ENCODE data around the gene DOK3. TPM values are rescaled to one million over a fixed set of nuclear protein-coding genes. Genes with fewer than 3 reads are reported as not detected.
"Not testable (repeated sequence)": the region's sequence is repeated elsewhere in the genome, so short reads cannot be mapped to it uniquely, and the experiment has no call there.

Gene DOK3
- total RNA-seq, 1 donor from 2014 or later: 16.2 TPM

- intact Hi-C loops (cut with DNase I): no loop called here
- ATAC-seq: peak; percentile 66
- DNase-seq (ENCODE audit: low spot score): no peak
Measured at GRCh38 chr5:177537389-177538361, 28.0 kb upstream of the DOK3 start.

DNA sequence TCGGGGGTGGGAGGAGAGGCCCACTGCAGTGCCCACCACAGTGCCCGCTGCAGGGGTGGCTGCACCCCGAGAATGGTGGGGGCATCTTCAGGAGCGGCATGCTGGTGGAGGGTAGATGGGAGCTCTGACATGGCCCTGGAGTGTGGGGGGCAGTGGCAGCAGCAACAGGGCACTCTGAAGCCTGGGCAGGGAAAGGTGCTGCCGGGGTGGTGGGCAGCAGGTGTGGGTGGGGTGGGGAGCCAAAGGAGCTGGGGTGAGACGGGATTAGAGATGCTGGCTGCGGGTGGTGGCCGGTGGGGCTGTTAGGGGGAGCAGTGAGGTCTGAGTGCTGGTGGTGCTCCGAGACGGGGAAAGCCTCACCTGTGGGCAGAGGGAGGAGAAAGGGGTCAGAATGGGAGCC, 26.8 kb upstream of the DOK3 start:
- intact Hi-C loops (cut with DNase I): no loop called here
- DNase-seq (ENCODE audit: low spot score) (peak; percentile 44), ATAC-seq (no peak)

DNA sequence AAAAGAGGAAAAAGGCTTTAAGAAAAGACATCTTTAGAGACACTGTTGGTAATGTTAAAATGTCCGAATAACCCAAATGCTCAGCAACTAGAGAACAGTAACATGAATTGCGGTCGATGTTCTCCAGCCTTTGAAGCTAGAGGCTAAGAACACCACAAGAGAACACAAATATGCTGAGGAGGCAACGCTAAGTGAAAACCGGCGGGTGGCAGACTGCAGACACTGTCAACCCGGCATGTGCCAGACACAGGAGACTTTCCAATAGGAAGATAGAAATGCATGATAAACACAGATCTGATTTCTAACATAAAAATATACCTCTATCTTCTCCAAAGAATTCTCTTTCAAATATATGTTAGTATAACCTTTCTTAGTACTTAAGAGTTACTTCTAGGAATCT, 25.5 kb upstream of the DOK3 start:
- intact Hi-C loops (cut with DNase I): no loop called here
- ATAC-seq: no peak
- peak; percentile 17 for DNase-seq (ENCODE audit: low spot score)

GRCh38 chr5:177534433-177534832, 24.8 kb upstream of the DOK3 start:
- ATAC-seq; intact Hi-C loops (cut with DNase I): not testable (repeated sequence)
- peak; percentile 15 for DNase-seq (ENCODE audit: low spot score)

GRCh38 chr5:177531209-177531940, 21.7 kb upstream of the DOK3 start:
- DNase-seq (ENCODE audit: low spot score): peak; percentile 52
- intact Hi-C loops (cut with DNase I): no loop called here
- ATAC-seq: no peak

DNA sequence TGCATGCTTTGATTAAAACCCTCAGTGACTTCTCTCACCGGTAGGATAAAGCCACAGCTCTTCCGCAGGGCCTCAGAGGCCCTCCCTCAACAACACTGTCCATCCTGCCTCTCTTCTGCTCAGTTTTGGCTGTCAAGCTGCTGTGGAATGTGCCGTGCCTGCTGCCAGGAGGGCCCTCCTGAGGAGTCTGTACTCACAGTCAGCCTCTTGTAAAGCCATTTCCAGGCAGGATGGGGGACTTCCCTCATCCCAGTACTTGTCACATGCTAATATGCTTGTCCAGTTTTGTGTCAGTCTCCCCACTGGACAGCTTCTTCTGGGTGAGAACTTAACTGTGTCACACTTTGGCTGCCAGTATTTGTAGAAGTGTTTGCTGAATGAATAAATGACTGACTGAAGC, 21.0 kb upstream of the DOK3 start:
- ATAC-seq: no peak
- peak; percentile 14 for DNase-seq (ENCODE audit: low spot score)
- intact Hi-C loops (cut with DNase I): no loop called here

GRCh38 chr5:177529247-177530203, 19.9 kb upstream of the DOK3 start:
- intact Hi-C loops (cut with DNase I): no loop called here
- no peak for ATAC-seq
- DNase-seq (ENCODE audit: low spot score): peak; percentile 23

DNA sequence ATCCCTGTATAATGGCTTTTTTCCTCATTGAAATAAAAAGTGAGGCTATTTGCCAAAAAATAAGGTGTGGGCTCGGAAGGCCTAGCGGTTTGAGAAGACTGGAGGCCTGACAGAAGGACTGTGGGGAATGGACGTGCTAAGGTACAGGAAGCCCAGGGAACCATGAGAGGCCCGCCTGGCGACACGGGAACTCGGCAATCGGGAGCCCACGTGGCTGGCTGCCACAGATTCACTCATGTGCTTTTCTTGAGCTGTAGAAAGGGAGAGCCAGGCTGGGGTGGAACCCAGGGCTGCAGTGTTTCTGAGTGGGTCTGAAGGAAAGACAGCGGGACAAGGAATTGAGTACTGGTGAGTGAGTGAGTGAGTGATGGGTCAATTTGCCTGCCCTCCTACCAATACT, 19.0 kb upstream of the DOK3 start:
- ATAC-seq (no peak), DNase-seq (ENCODE audit: low spot score) (peak; percentile 22)

DNA sequence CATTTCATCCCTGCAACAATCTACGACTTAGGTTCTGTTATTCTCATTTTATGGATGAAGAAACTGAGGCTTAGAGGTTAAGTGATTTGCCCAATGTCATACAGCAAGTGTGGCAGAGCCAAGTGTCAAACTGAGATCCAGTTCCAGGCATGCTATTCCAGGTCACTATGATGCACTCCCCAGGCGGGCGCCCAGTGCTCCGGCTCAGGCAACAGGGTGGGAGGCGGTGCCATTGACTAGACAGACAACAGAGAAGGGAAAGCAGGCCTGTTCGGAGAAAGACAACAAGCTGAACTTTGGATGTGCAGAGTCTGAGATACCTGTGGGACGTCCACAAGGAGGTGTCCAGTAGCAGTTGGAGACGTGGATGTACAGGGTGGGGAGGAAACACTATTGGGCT, 18.0 kb upstream of the DOK3 start:
- ATAC-seq (no peak), DNase-seq (ENCODE audit: low spot score) (peak; percentile 22)
- intact Hi-C loops (cut with DNase I): no loop called here

More for the DNA sequence above, 19.0 kb upstream of the DOK3 start:
- intact Hi-C loops (cut with DNase I): no loop called here

- ATAC-seq (no peak), DNase-seq (ENCODE audit: low spot score) (no peak)
- intact Hi-C loops (cut with DNase I): no loop called here
Measured at GRCh38 chr5:177526791-177527190, 17.2 kb upstream of the DOK3 start.

- DNase-seq (ENCODE audit: low spot score) (no peak), ATAC-seq (no peak)
- intact Hi-C loops (cut with DNase I): no loop called here
Measured at GRCh38 chr5:177526191-177526590, 16.6 kb upstream of the DOK3 start.

DNA sequence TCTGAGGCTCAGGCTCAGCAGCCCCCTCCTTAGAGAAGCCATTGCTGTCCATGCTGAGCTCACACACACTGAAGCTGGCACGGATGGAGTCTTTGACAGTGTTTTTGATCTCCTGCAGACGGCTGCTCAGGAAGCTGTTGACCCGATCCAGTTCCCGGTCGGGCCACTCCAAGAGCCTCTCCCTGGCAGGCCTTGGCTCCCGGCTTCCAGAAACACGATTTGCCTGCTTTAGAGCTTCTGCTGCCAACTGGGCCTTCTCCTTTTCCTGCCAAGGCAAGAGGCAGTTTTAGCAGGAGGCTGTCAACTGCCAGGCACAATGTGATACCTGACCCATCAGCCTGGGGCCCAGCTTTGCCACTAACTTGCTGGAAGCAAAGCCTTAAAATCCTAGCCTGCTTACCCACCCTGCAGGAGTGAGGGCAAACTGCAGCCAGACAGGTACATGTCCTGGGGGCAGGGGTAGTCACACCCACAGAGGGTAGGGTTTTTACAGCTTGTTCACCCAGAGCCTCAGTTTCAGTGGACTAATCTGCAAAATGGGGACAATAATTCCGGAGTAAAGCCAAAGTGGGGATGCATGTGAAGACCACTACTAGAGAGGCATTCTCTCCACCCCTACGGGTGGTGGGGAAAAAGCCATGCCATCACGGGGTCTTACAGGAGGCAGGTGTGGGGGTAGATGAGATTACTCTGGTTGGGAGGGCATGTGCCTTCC, 15.5 kb upstream of the DOK3 start:
- DNase-seq (ENCODE audit: low spot score) (no peak), ATAC-seq (no peak)
- intact Hi-C loops (cut with DNase I): no loop called here

GRCh38 chr5:177524539-177524900, 14.9 kb upstream of the DOK3 start:
- ATAC-seq (peak; percentile 7), DNase-seq (ENCODE audit: low spot score) (no peak)
- intact Hi-C loops (cut with DNase I): no loop called here

DNA sequence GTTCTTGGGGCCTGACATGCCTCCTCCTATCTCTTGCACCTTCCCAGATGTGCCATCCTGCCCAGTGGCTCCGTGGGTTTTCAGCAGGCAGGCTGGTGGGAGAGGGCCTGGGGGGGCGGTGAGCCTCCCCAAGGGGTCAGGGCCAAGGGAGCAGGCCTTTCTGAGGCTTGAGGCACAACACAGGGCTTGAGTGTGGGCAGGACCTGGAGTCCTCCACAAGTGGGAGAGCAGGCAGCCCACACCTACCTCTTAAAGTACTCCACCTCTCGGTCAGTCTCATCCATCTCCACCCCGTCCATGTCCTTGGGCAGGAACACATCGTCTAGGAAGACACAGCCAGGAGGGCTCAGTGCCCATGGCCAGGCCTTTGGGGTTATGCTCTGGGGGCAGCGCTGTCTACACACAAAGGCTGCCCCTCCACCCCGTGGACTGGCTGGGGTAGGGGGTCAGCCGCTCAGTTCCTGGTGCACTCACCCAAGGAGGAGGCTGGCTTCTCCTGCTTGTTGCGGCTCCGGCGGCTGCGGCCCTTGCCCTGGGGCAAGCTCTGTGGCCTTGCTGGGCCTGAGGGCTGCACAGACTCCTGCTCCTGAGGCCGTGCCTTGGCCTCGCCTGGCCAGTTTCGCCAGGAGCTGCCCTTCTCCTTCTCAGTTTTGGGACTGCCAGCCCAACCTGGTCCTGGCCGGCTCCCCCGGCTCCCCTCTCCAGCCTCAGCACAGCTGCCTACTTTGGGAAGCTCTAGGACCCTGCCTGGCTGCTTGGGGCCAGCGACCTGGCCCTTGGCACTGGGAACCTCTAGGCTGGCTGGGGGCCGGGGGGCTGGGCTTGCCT, 14.3 kb upstream of the DOK3 start:
- peak; percentile 9 for ATAC-seq
- DNase-seq (ENCODE audit: low spot score): no peak
- intact Hi-C loops (cut with DNase I): no loop called here

- ATAC-seq (no peak), DNase-seq (ENCODE audit: low spot score) (no peak)
- intact Hi-C loops (cut with DNase I): no loop called here
Measured at GRCh38 chr5:177520916-177521513, 11.4 kb upstream of the DOK3 start.

GRCh38 chr5:177520271-177520670, 10.6 kb upstream of the DOK3 start:
- no peak for DNase-seq (ENCODE audit: low spot score)
- intact Hi-C loops (cut with DNase I): no loop called here
- no peak for ATAC-seq

DNA sequence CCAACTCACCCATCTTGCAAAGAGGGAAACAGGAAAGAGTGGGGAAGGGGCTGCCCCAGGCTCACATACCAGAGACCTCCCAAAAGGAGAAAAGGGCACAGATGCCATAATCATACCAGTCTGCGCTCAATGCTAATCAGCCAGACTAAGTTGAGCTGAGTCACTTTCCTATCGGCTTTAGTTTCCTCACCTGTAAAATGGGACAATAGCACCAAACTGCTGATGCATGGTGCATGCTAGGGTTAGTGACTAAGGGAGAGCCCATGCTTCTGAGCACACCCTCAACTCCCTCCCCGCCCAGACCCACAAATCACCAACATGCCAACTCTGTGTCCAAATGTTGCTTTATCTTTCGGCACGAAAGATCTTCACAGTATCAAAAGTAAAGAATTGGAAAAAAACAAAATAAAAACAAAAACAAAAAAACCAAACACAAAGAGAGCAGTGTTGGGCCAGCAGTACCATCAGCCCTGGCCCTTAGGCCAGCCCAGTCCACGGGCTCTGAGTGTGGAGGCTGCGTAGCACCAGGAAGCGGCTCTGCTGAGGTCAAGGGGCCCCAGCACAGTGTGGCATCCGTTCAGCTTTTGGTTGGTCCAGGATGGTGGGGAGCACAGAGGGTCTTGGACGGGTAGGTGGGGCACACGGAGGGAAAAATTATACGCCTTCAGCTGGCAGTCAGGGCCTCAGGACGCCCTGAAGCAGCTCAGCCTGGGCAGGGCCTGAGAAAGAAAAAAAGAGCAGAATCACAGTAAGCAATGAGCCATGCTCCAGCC, 10.0 kb upstream of the DOK3 start:
- ATAC-seq (no peak), DNase-seq (ENCODE audit: low spot score) (no peak)
- intact Hi-C loops (cut with DNase I): no loop called here

Measured in sciatic nerve (tissue), 2 donors.